ENCODE measurements around the gene HIVEP2. TPM values are rescaled to one million over a fixed set of nuclear protein-coding genes. Genes with fewer than 3 reads are reported as not detected.
A peak's percentile ranks its signal among the peaks of the same experiment; 100 is the strongest.

The HIVEP2 gene
- total RNA-seq (14.4 and 15.9 TPM in 2 replicates), polyA plus RNA-seq (5.0 and 7.1 TPM in 2 replicates), polyA minus RNA-seq (ENCODE audit: low replicate concordance) (12.5 and 15.3 TPM in 2 replicates)
- polyA plus RNA-seq (2012), result 5.7 and 7.7 TPM in 2 replicates

- H3K4me3 ChIP-seq (replicated peaks in 1 of 4; ENCODE audit: control extremely low read depth in 1 of 4, insufficient read depth in 1 of 4, low read depth in 3 of 4, low read length in 4 of 4), result peak within 1 kb of the TSS; percentile 84 to 95 (median 90)
- no peaks in the 10 kb centered on the region for H4K20me1 ChIP-seq (ENCODE audit: control insufficient read depth, extremely low read depth, insufficient read depth, low read length)
- H3K4me2 ChIP-seq (ENCODE audit: extremely low read depth, insufficient read depth, low read length), result peak within 1 kb of the TSS; percentile 98
- no peaks in the 10 kb centered on the region for H3K27me3 ChIP-seq (ENCODE audit: control insufficient read depth, insufficient read depth, low read length)
- no peaks in the 10 kb centered on the region for H3K9me3 ChIP-seq (ENCODE audit: control insufficient read depth, insufficient read depth, low read depth, low read length)
- H3K9ac ChIP-seq (ENCODE audit: insufficient read depth, low read length), result peak within 1 kb of the TSS; percentile 100
- TF ChIP-seq CTCF (conservative IDR thresholded peaks at IDR 0.05 in 1 of 2, IDR thresholded peaks at IDR 0.05 in 1 of 2; ENCODE audit: low read depth in 1 of 2, low read length in 2 of 2), result no peak
- no peak for TF ChIP-seq EZH2 (IDR thresholded peaks at IDR 0.05; ENCODE audit: low read length, missing control alignments)
- H2AFZ ChIP-seq (ENCODE audit: low read length), result peak within 1 kb of the TSS; percentile 60
- no peaks in the 10 kb centered on the region for H3K36me3 ChIP-seq (ENCODE audit: control insufficient read depth, insufficient read depth, low read length)
- DNase-seq (ENCODE audit: low read depth in 2 of 2), result peak; percentile 83 to 88
- H3K79me2 ChIP-seq (ENCODE audit: control insufficient read depth, insufficient read depth, low read length), result peaks cover 50% of the 10 kb centered on the region
- H3K4me1 ChIP-seq (ENCODE audit: control insufficient read depth, extremely low read depth, insufficient read depth, low read length), result peaks cover 7% of the 10 kb centered on the region
- peak within 1 kb of the TSS; percentile 99 for H3K27ac ChIP-seq (ENCODE audit: insufficient read depth, low read length)
Observed at GRCh38 chr6:142945049-142945445, at the start of gene HIVEP2. TSS of gene HIVEP2 (minus strand) at chr6:142945176. CDS start at chr6:142774738, 170,438 bp downstream.

- TF ChIP-seq CTCF (conservative IDR thresholded peaks at IDR 0.05 in 1 of 2, IDR thresholded peaks at IDR 0.05 in 1 of 2; ENCODE audit: low read depth in 1 of 2, low read length in 2 of 2), result no peak
- no peak for TF ChIP-seq EZH2 (IDR thresholded peaks at IDR 0.05; ENCODE audit: low read length, missing control alignments)
- Histone ChIP-seq H3K27ac (ENCODE audit: insufficient read depth, low read length) (no peak overlapping the region), H3K4me3 (replicated peaks in 1 of 4; ENCODE audit: control extremely low read depth in 1 of 4, insufficient read depth in 1 of 4, low read depth in 3 of 4, low read length in 4 of 4) (no peak overlapping the region), H2AFZ (ENCODE audit: low read length) (no peak overlapping the region), H3K36me3 (ENCODE audit: control insufficient read depth, insufficient read depth, low read length) (no peaks in the 10 kb centered on the region), H3K9ac (ENCODE audit: insufficient read depth, low read length) (no peak overlapping the region), H3K27me3 (ENCODE audit: control insufficient read depth, insufficient read depth, low read length) (no peaks in the 10 kb centered on the region), H3K4me1 (ENCODE audit: control insufficient read depth, extremely low read depth, insufficient read depth, low read length) (no peaks in the 10 kb centered on the region), H3K9me3 (ENCODE audit: control insufficient read depth, insufficient read depth, low read depth, low read length) (no peaks in the 10 kb centered on the region), H3K4me2 (ENCODE audit: extremely low read depth, insufficient read depth, low read length) (no peak overlapping the region), H4K20me1 (ENCODE audit: control insufficient read depth, extremely low read depth, insufficient read depth, low read length) (no peaks in the 10 kb centered on the region), H3K79me2 (ENCODE audit: control insufficient read depth, insufficient read depth, low read length) (no peaks in the 10 kb centered on the region)
- no peak for DNase-seq (ENCODE audit: low read depth in 2 of 2)
Observed at GRCh38 chr6:142993977-142994376, 49.0 kb upstream of the HIVEP2 start.

GRCh38 chr6:142987490-142987889 lies 42.5 kb upstream of the HIVEP2 start:
- no peaks in the 10 kb centered on the region for H3K36me3 ChIP-seq (ENCODE audit: control insufficient read depth, insufficient read depth, low read length)
- DNase-seq (ENCODE audit: low read depth in 2 of 2), result no peak
- no peaks in the 10 kb centered on the region for H3K9me3 ChIP-seq (ENCODE audit: control insufficient read depth, insufficient read depth, low read depth, low read length)
- H3K79me2 ChIP-seq (ENCODE audit: control insufficient read depth, insufficient read depth, low read length), result no peaks in the 10 kb centered on the region
- H3K4me3 ChIP-seq (replicated peaks in 1 of 4; ENCODE audit: control extremely low read depth in 1 of 4, insufficient read depth in 1 of 4, low read depth in 3 of 4, low read length in 4 of 4), result no peak overlapping the region
- no peak overlapping the region for H2AFZ ChIP-seq (ENCODE audit: low read length)
- no peaks in the 10 kb centered on the region for H4K20me1 ChIP-seq (ENCODE audit: control insufficient read depth, extremely low read depth, insufficient read depth, low read length)
- H3K27me3 ChIP-seq (ENCODE audit: control insufficient read depth, insufficient read depth, low read length), result no peaks in the 10 kb centered on the region
- no peak overlapping the region for H3K9ac ChIP-seq (ENCODE audit: insufficient read depth, low read length)
- no peak overlapping the region for H3K4me2 ChIP-seq (ENCODE audit: extremely low read depth, insufficient read depth, low read length)
- H3K27ac ChIP-seq (ENCODE audit: insufficient read depth, low read length), result no peak overlapping the region
- no peaks in the 10 kb centered on the region for H3K4me1 ChIP-seq (ENCODE audit: control insufficient read depth, extremely low read depth, insufficient read depth, low read length)
- TF ChIP-seq CTCF (conservative IDR thresholded peaks at IDR 0.05 in 1 of 2, IDR thresholded peaks at IDR 0.05 in 1 of 2; ENCODE audit: low read depth in 1 of 2, low read length in 2 of 2) (no peak), EZH2 (IDR thresholded peaks at IDR 0.05; ENCODE audit: low read length, missing control alignments) (no peak)

Measured in fibroblast of lung (primary cell).